Fibroblast of lung (primary cell): ENCODE data around the gene TUBB2A. TPM values are rescaled to one million over a fixed set of nuclear protein-coding genes. Genes with fewer than 3 reads are reported as not detected.

ENCODE experiments used
- DNase-seq, 2 donors: peaks; one replicate each; pipeline versions ENCODE4 v3.0.0 to v3.0.0-alpha.2; 2010; ENCODE audit warnings: low read depth in 2 of 2
- H2AFZ ChIP-seq: 2 replicates; pipeline ENCODE4 v1.5.1; 2012; ENCODE audit warnings: low read length, control low read depth, inconsistent platforms
- H3K27ac ChIP-seq: 2 replicates; pipeline ENCODE4 v1.5.1; 2011; ENCODE audit warnings: low read length, control low read depth; ENCODE audit not compliant: insufficient read depth
- H3K27me3 ChIP-seq: 2 replicates; pipeline ENCODE4 v1.5.1; 2011; ENCODE audit warnings: mild to moderate bottlenecking, low read length; ENCODE audit not compliant: control insufficient read depth, insufficient read depth
- H3K36me3 ChIP-seq: 2 replicates; pipeline ENCODE4 v1.5.1; 2011; ENCODE audit warnings: low read length; ENCODE audit not compliant: control insufficient read depth, insufficient read depth
- H3K4me1 ChIP-seq: 2 replicates; pipeline ENCODE4 v1.5.1; 2011; ENCODE audit warnings: low read length; ENCODE audit not compliant: control insufficient read depth, insufficient read depth; ENCODE audit errors: extremely low read depth
- H3K4me2 ChIP-seq: 2 replicates; pipeline ENCODE4 v1.5.1; 2011; ENCODE audit warnings: low read length, control low read depth; ENCODE audit not compliant: insufficient read depth; ENCODE audit errors: extremely low read depth
- H3K4me3 ChIP-seq, 4 experiments: fragments of 200-600 bp in 1 of 4; sonication (generic) in 1 of 4; replicated peaks in 1 of 4; 2 replicates each; pipeline ENCODE4 v1.5.1; 2011 to 2016; ENCODE audit warnings: low read length in 4 of 4, low read depth in 3 of 4, mild to moderate bottlenecking in 3 of 4, control low read depth in 2 of 4, inconsistent platforms in 1 of 4, mixed read lengths in 1 of 4; ENCODE audit not compliant: insufficient read depth in 1 of 4; ENCODE audit errors: control extremely low read depth in 1 of 4
- H3K79me2 ChIP-seq: 2 replicates; pipeline ENCODE4 v1.5.1; 2012; ENCODE audit warnings: mild to moderate bottlenecking, low read length, inconsistent platforms; ENCODE audit not compliant: control insufficient read depth, insufficient read depth
- H3K9ac ChIP-seq: 2 replicates; pipeline ENCODE4 v1.5.1; 2011; ENCODE audit warnings: mild to moderate bottlenecking, low read length, control low read depth; ENCODE audit not compliant: insufficient read depth
- H3K9me3 ChIP-seq: 2 replicates; pipeline ENCODE4 v1.5.1; 2012; ENCODE audit warnings: low read depth, low read length; ENCODE audit not compliant: control insufficient read depth, insufficient read depth
- H4K20me1 ChIP-seq: 2 replicates; pipeline ENCODE4 v1.5.1; 2011; ENCODE audit warnings: low read length; ENCODE audit not compliant: control insufficient read depth, insufficient read depth; ENCODE audit errors: extremely low read depth
- CTCF ChIP-seq, 2 donors: IDR thresholded peaks in 1 of 2; conservative IDR thresholded peaks in 1 of 2; 1 replicate in 1 of 2; 2 replicates in 1 of 2; pipeline ENCODE4 v1.5.1; 2011 to 2012; ENCODE audit warnings: low read length in 2 of 2, control low read depth in 1 of 2, inconsistent platforms in 1 of 2, low read depth in 1 of 2, mild to moderate bottlenecking in 1 of 2
- EZH2 ChIP-seq: IDR thresholded peaks from 2 replicates; pipeline ENCODE4 v1.5.1; 2012; ENCODE audit warnings: low read length, control low read depth, mild to moderate bottlenecking; ENCODE audit errors: missing control alignments
- polyA plus RNA-seq, 2 donors: library from polyadenylated mRNA; depleted of rRNA in 1 of 2; stranded (reverse) in 1 of 2; unstranded in 1 of 2; fragments of >200 nt; gene quantifications; 2 replicates each; pipeline ENCODE4 v1.2.1, GENCODE V29; 2011 to 2012; ENCODE audit warnings: missing spikeins in 1 of 2
- total RNA-seq: library from RNA; depleted of rRNA; stranded (reverse); fragments of >200 nt; gene quantifications from 2 replicates; pipeline ENCODE4 v1.2.1, GENCODE V29; 2014

Gene TUBB2A
- total and polyA plus RNA-seq, 2 donors (not counting 1 experiment from before 2014, with no cell fraction given): 54.3 to 133 TPM

GRCh38 chr6:3108746-3109414 lies 48.5 kb downstream of the TUBB2A start:
- H3K4me3 ChIP-seq: no peak overlapping the region
- no peaks in the 10 kb centered on the region for H3K79me2 ChIP-seq
- no peaks in the 10 kb centered on the region for H3K4me1 ChIP-seq
- H4K20me1 ChIP-seq: no peaks in the 10 kb centered on the region
- no peaks in the 10 kb centered on the region for H3K9me3 ChIP-seq
- no peak overlapping the region for H3K9ac ChIP-seq
- H3K36me3 ChIP-seq: peaks cover 19% of the 10 kb centered on the region
- no peak overlapping the region for H2AFZ ChIP-seq
- H3K4me2 ChIP-seq: no peak overlapping the region
- DNase-seq: no peak
- no peak overlapping the region for H3K27ac ChIP-seq
- H3K27me3 ChIP-seq: no peaks in the 10 kb centered on the region
- TF ChIP-seq EZH2 (no peak), CTCF (conservative IDR thresholded peaks at IDR 0.05 in 1 of 2, IDR thresholded peaks at IDR 0.05 in 1 of 2; ENCODE audit: low read depth in 1 of 2, low read length in 2 of 2) (no peak)

Other genes starting within 250 kb of the TUBB2A start
- 71.7 and 83.9 TPM in 2 replicates for gene SERPINB6, start 186.0 kb downstream of the TUBB2A start, total RNA-seq
- gene SERPINB6, start 186.0 kb downstream of the TUBB2A start, polyA plus RNA-seq: 158 and 181 TPM in 2 replicates
- gene NQO2, start 157.7 kb downstream of the TUBB2A start, total RNA-seq: 12.1 and 18.7 TPM in 2 replicates
- gene NQO2, start 157.7 kb downstream of the TUBB2A start, polyA plus RNA-seq: 13.5 and 40.8 TPM in 2 replicates
- 20.3 and 22.1 TPM in 2 replicates for gene RIPK1, start 89.0 kb downstream of the TUBB2A start, total RNA-seq
- gene RIPK1, start 89.0 kb downstream of the TUBB2A start, polyA plus RNA-seq: 24.9 and 29.3 TPM in 2 replicates
- 15.2 and 20.6 TPM in 2 replicates for gene BPHL, start 38.8 kb downstream of the TUBB2A start, total RNA-seq
- gene BPHL, start 38.8 kb downstream of the TUBB2A start, polyA plus RNA-seq: 15.5 and 16.6 TPM in 2 replicates
- 3.8 and 5.1 TPM in 2 replicates for gene TUBB2B, start 70.1 kb upstream of the TUBB2A start, total RNA-seq
- 3.4 and 5.2 TPM in 2 replicates for gene TUBB2B, start 70.1 kb upstream of the TUBB2A start, polyA plus RNA-seq
- gene PSMG4, start 101.4 kb upstream of the TUBB2A start, total RNA-seq: 24.4 and 34.2 TPM in 2 replicates
- 12.5 and 17.5 TPM in 2 replicates for gene PSMG4, start 101.4 kb upstream of the TUBB2A start, polyA plus RNA-seq